GM21529 (cell line): ENCODE measurements around the gene CSTB.

Source experiments
- ATAC-seq: cut with Tn5 transposase; IDR thresholded peaks from one replicate; pipeline ENCODE4 v1.9.1; 2021; ENCODE audit not compliant: unreplicated experiment

The CSTB gene

GRCh38 chr21:43733529-43734071, 42.5 kb downstream of the CSTB start:
- no peak for ATAC-seq

DNA sequence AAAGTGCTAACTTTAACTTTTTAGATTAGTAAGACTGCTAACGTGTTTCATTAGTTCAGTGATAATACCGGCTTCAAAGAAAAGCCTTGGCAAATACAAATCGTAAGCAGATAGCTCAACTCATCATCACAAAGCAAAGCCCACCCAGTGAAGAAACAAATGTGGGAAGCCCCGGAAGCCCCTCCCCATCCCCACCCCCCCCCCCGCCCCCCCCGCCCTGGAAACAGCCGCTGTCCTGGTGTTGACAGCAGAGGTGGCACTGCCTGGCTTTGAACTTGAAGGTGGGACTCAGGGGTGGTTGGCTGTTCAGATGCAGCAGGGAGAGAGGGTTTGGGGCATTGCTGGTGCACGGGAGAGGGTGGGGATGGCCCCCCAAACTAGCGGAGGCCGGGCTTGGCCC, 43.0 kb downstream of the CSTB start:
- no peak for ATAC-seq

- ATAC-seq: no peak
Measured at GRCh38 chr21:43731891-43732711, 44.0 kb downstream of the CSTB start.

- no peak for ATAC-seq
Measured at GRCh38 chr21:43731476-43731875, 44.6 kb downstream of the CSTB start.

DNA sequence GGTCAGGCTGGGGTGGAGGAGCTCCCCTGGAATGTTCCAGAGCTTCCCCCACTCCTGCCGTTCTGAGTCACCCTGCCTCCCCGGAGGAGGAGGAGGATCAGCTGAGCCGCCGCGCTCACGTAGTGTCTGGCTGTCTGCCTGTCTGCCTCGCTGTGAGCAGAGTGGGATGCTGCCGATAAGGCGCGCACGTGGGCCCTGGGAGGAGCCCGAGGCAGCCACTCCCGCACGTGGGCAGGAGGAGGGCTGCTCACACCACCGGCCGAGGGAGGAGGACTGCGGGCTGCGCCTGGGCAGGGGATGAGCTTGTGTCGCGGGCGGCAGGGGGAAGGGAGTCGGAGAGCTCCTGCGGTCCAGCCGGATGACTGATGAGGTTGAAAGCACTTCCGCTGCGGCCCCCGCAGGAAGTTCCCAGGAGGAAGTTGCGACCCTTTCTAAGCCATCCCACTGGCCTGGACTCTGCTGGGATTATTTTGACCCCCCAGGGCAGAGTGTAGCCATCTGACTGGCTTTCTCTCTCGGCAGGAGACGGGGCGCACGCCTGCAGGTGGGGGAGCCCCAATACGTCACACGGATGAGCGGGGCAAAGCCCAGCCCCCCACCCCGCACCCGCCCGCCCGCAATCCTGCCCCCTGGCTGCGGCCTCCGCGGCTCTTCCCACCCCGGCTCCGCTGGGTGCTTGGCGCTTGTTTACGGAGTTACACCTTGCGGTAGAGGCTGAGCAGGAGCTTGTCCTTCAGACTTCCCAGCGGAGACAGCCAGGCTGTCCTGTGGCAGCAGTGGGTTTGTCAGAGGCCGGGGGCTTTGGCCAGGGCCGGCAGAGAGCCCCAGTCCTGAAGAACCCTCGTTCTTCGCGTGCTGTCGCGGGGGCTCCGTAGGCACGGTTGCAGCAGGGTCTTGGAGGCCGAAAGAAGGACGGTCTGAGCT, 47.4 kb downstream of the CSTB start:
- peak; percentile 66 for ATAC-seq

- peak; percentile 5 for ATAC-seq
Measured at GRCh38 chr21:43728154-43728466, 48.0 kb downstream of the CSTB start.

DNA sequence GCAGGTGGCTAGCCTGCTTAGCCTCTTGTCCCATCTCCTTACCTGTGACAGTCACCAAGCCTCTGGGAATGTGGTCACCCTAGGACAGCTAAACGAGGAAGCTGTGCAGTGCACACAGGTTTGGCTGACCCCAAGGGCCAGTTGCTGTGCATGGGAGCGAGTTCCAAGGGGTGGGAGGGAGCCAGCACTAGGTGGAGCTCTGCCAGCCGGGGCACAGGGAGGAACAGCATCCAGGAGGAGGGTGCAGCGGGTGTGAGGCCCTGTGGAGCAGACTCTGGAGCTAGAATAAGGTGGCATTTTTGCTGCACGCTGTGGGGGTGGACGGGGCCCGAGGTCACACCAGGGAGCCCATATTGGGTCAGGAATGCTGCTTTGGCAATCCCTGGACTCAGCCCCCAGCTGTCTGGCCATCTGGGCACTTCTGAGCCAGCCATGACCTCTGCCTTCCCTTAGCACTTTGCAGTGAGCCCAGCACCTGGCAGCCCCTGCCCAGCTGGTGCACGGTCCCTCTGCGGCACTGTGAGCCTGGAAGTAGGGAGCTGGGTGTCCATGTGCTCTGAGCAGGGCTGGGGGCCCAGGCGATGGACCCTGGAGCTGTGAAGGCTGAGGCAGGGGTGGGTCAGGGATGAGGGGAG, 48.5 kb downstream of the CSTB start:
- ATAC-seq: no peak

DNA sequence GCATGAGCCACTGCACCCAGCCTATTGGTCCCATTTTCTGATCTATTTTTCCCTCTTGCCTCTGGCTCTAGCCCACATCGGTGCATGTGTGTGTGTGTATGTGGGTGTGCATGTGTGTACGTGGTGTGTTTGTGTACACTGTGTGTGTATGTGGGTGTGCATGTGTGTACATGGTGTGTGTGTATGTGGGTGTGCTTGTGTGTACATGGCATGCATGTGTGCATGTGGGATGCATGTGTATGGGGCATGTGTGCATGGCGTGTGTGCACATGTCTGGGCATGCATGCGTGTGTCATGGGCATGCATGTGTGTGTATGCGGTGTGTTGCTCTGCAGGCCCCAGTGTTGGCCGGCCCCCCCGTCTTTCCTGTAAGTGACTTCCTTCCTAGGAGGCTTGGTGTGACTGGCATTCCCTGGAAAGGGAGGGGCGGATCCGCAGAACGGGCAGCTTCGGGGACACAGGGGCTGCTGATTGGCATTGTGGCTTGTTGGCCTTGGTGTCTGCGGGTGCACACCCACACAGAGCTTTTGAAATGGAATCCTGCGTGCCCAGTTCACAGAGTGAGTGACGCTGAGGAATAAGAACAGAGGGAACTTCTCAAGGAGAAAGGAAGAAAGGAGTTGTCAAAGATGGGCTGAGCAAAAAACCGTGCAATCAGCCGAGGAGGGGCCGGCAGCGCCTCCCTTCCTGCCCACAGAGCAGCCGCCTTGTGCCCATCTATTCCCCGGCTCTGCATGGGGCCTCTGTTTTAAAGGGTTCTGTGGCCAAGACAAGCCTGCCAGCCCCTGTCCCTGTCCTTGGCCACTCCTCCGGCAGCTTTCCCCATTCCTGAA, 49.2 kb downstream of the CSTB start:
- no peak for ATAC-seq
